DOHH2 (cell line): ENCODE results near the gene CTLA4.

Experiments
- H3F3A ChIP-seq: fragments of 200-600 bp; sonication (generic), shearing (Covaris generic); 2 replicates; pipeline ENCODE4 v1.6.0; 2016; ENCODE audit warnings: antibody characterized with exemption, mild to moderate bottlenecking; ENCODE audit not compliant: control insufficient read depth, insufficient read depth
- H3K27ac ChIP-seq: fragments of 200-600 bp; sonication (generic); 2 replicates; pipeline ENCODE4 v1.5.1; 2014; ENCODE audit warnings: low read depth, mild to moderate bottlenecking, low read length, moderate library complexity
- H3K27me3 ChIP-seq: fragments of 200-600 bp; sonication (generic); 2 replicates; pipeline ENCODE4 v1.6.1; 2014; ENCODE audit warnings: mild to moderate bottlenecking, low read length, mixed read lengths; ENCODE audit not compliant: control insufficient read depth
- H3K36me3 ChIP-seq: fragments of 200-600 bp; sonication (generic); 2 replicates; pipeline ENCODE4 v1.6.1; 2014; ENCODE audit warnings: mild to moderate bottlenecking, low read length, moderate library complexity, mixed read lengths; ENCODE audit not compliant: control insufficient read depth
- H3K4me1 ChIP-seq: fragments of 200-600 bp; sonication (generic); 2 replicates; pipeline ENCODE4 v1.6.1; 2014; ENCODE audit warnings: mild to moderate bottlenecking, low read length, mixed read lengths; ENCODE audit not compliant: control insufficient read depth
- H3K4me2 ChIP-seq: fragments of 200-600 bp; sonication (generic); 2 replicates; pipeline ENCODE4 v1.6.0; 2014; ENCODE audit warnings: mild to moderate bottlenecking, low read length, moderate library complexity
- H3K4me3 ChIP-seq: fragments of 200-600 bp; sonication (generic); 2 replicates; pipeline ENCODE4 v1.5.1; 2014; ENCODE audit warnings: mild to moderate bottlenecking, low read length, mixed read lengths
- H3K79me2 ChIP-seq: fragments of 200-600 bp; sonication (generic); 2 replicates; pipeline ENCODE4 v1.6.1; 2014; ENCODE audit warnings: mild to moderate bottlenecking, low read length, mixed read lengths; ENCODE audit not compliant: control insufficient read depth
- H3K9me2 ChIP-seq: fragments of 200-600 bp; sonication (generic); replicated peaks from 2 replicates; pipeline ENCODE4 v1.6.1; 2014; ENCODE audit warnings: mild to moderate bottlenecking, low read length, mixed read lengths; ENCODE audit not compliant: control insufficient read depth
- H3K9me3 ChIP-seq: fragments of 200-600 bp; sonication (generic); 2 replicates; pipeline ENCODE4 v1.6.1; 2014; ENCODE audit warnings: antibody characterized with exemption, low read length, mixed read lengths; ENCODE audit not compliant: control insufficient read depth, insufficient read depth
- H4K20me1 ChIP-seq: fragments of 200-600 bp; sonication (generic); 2 replicates; pipeline ENCODE4 v1.6.0; 2014; ENCODE audit warnings: low read depth, mild to moderate bottlenecking, antibody characterized with exemption, low read length, moderate library complexity; ENCODE audit not compliant: control insufficient read depth, insufficient read depth
- EZH2phosphoT487 ChIP-seq: fragments of 200-600 bp; sonication (generic); IDR thresholded peaks from 2 replicates; pipeline ENCODE4 v1.6.1; 2017; ENCODE audit warnings: borderline replicate concordance, mild to moderate bottlenecking, antibody characterized with exemption, low read length, moderate library complexity, mixed read lengths
- TF ChIP-seq, protein P1 (sequence below): fragments of 200-600 bp; sonication (generic); IDR thresholded peaks from one replicate; pipeline ENCODE4 v1.5.1; 2014; ENCODE audit warnings: antibody characterized with exemption, mild to moderate bottlenecking, low read depth, low read length; ENCODE audit not compliant: poor library complexity, severe bottlenecking

The CTLA4 gene

GRCh38 chr2:203916756-203917155 lies 49.2 kb downstream of the CTLA4 start:
- no peak overlapping the region for H3K27ac ChIP-seq
- no peaks in the 10 kb centered on the region for H3K36me3 ChIP-seq
- no peaks in the 10 kb centered on the region for H3K9me3 ChIP-seq
- no peak overlapping the region for H3K4me2 ChIP-seq
- H3K4me3 ChIP-seq, result no peak overlapping the region
- H3K4me1 ChIP-seq, result no peaks in the 10 kb centered on the region
- H4K20me1 ChIP-seq, result no peaks in the 10 kb centered on the region
- H3F3A ChIP-seq, result no peaks in the 10 kb centered on the region
- TF ChIP-seq, protein P1, sequence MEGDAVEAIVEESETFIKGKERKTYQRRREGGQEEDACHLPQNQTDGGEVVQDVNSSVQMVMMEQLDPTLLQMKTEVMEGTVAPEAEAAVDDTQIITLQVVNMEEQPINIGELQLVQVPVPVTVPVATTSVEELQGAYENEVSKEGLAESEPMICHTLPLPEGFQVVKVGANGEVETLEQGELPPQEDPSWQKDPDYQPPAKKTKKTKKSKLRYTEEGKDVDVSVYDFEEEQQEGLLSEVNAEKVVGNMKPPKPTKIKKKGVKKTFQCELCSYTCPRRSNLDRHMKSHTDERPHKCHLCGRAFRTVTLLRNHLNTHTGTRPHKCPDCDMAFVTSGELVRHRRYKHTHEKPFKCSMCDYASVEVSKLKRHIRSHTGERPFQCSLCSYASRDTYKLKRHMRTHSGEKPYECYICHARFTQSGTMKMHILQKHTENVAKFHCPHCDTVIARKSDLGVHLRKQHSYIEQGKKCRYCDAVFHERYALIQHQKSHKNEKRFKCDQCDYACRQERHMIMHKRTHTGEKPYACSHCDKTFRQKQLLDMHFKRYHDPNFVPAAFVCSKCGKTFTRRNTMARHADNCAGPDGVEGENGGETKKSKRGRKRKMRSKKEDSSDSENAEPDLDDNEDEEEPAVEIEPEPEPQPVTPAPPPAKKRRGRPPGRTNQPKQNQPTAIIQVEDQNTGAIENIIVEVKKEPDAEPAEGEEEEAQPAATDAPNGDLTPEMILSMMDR, result no peak
- TF ChIP-seq EZH2phosphoT487, result no peak
- H3K79me2 ChIP-seq, result no peaks in the 10 kb centered on the region
- H3K27me3 ChIP-seq, result peaks cover 5% of the 10 kb centered on the region; the same call in 1 of the 2 replicates
- no peaks in the 10 kb centered on the region for H3K9me2 ChIP-seq

DNA sequence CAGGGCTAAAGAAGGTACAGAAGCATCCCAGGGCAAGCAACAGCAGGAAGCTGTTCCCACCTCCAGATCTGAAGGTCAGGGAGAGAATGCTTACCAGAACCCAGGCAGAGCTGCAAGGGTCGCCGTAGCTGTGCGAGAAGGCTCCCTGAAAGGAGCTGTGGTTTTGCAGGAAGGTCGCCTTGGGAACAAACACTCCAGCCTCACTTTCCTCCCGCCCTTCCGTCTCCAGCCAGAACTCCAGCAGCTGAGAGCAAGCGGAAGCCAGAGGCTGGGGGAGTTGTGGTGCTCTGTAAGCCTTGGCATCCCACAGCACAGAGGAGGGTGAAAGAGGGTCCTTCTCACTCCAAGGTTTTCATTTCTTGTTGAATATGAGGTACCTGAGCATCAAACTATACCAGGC lies 50.7 kb downstream of the CTLA4 start:
- TF ChIP-seq EZH2phosphoT487, result no peak
- TF ChIP-seq, protein P1, result no peak
- no peak overlapping the region for H3K27ac ChIP-seq
- H3K9me3 ChIP-seq, result no peaks in the 10 kb centered on the region
- H3K4me2 ChIP-seq, result no peak overlapping the region
- no peaks in the 10 kb centered on the region for H3K4me1 ChIP-seq
- H3K36me3 ChIP-seq, result no peaks in the 10 kb centered on the region
- no peaks in the 10 kb centered on the region for H3K79me2 ChIP-seq
- no peaks in the 10 kb centered on the region for H4K20me1 ChIP-seq
- no peak overlapping the region for H3K4me3 ChIP-seq
- peaks cover 5% of the 10 kb centered on the region; the same call in 1 of the 2 replicates for H3K27me3 ChIP-seq
- no peaks in the 10 kb centered on the region for H3K9me2 ChIP-seq
- no peaks in the 10 kb centered on the region for H3F3A ChIP-seq

- H3K36me3 ChIP-seq, result no peaks in the 10 kb centered on the region
- no peaks in the 10 kb centered on the region for H3K9me2 ChIP-seq
- H3F3A ChIP-seq, result no peaks in the 10 kb centered on the region
- H4K20me1 ChIP-seq, result no peaks in the 10 kb centered on the region
- no peaks in the 10 kb centered on the region for H3K79me2 ChIP-seq
- H3K4me3 ChIP-seq, result no peak overlapping the region
- no peak for TF ChIP-seq EZH2phosphoT487
- TF ChIP-seq, protein P1, result no peak
- no peak overlapping the region for H3K27ac ChIP-seq
- no peaks in the 10 kb centered on the region for H3K9me3 ChIP-seq
- peaks cover 5% of the 10 kb centered on the region; the same call in 1 of the 2 replicates for H3K27me3 ChIP-seq
- H3K4me1 ChIP-seq, result no peaks in the 10 kb centered on the region
- H3K4me2 ChIP-seq, result no peak overlapping the region
These were observed 51.3 kb downstream of the CTLA4 start for GRCh38 chr2:203918839-203919238.
